K562 (cell line): Measurements from ENCODE around the gene FBLN2. TPM values are rescaled to one million over a fixed set of nuclear protein-coding genes. Genes with fewer than 3 reads are reported as not detected.

Experiments used
- ATAC-seq: fragments of 200-7000 bp; cut with Tn5 transposase; 3 replicates; pipeline ENCODE4 v1.9.1; 2020; ENCODE audit warnings: moderate library complexity
- BruUV-seq: library from RNA; stranded (reverse); fragments of 400-500 nt; replicated peaks from 2 replicates; lab custom pipeline; 2021; lab: Mats Ljungman, UMichigan
- CTCF ChIA-PET: fragments of 300-600 bp; formaldehyde crosslinking; extraction: SDS; loops from one replicate; lab custom pipeline; 2021; ENCODE audit warnings: low intra/inter-chr PET ratio; lab: Yijun Ruan, JAX
- POLR2A ChIA-PET: fragments of 300-600, 350-650 bp; sonication (Branson Sonifier 250); formaldehyde crosslinking; extraction: SDS; loops from one replicate; lab custom pipeline; 2021; ENCODE audit warnings: antibody characterized with exemption, inconsistent platforms; lab: Yijun Ruan, JAX
- DNase-seq, 4 experiments: peaks; one replicate each; pipeline versions ENCODE4 v3.0.0 to v3.0.0-alpha.2; 2011 to 2018; ENCODE audit warnings: low spot score in 3 of 4, mixed read lengths in 3 of 4; ENCODE audit errors: extremely low read depth in 1 of 4
- FAIRE-seq: peaks from 2 replicates; lab custom pipeline; 2011; peaks lifted over from hg19 to GRCh38; lab: Jason Lieb, UNC
- H2AFZ ChIP-seq: 2 replicates; pipeline ENCODE4 v1.6.0; 2011; ENCODE audit warnings: low read depth, low read length, control low read depth, inconsistent platforms
- H3K27ac ChIP-seq: fragments of 200-600 bp; 3 replicates; pipeline ENCODE4 v1.8.0; 2011; ENCODE audit warnings: low read depth, mild to moderate bottlenecking, control low read depth, inconsistent platforms, low read length, moderate library complexity, mixed read lengths; ENCODE audit errors: extremely low read depth
- H3K27me3 ChIP-seq, 2 experiments: fragments of 300-600 bp in 1 of 2; 2 replicates in 1 of 2; 3 replicates in 1 of 2; pipeline versions ENCODE4 v1.6.0 to v1.8.0; 2011; ENCODE audit warnings: inconsistent platforms in 2 of 2, low read length in 2 of 2, mild to moderate bottlenecking in 1 of 2, mixed read lengths in 1 of 2, moderate library complexity in 1 of 2; ENCODE audit not compliant: control insufficient read depth in 2 of 2, insufficient read depth in 2 of 2
- H3K36me3 ChIP-seq: fragments of 300-600 bp; 3 replicates; pipeline ENCODE4 v1.8.0; 2011; ENCODE audit warnings: mild to moderate bottlenecking, low read length, inconsistent platforms; ENCODE audit not compliant: control insufficient read depth, insufficient read depth
- H3K4me1 ChIP-seq, 2 experiments: fragments of 200-600 bp in 1 of 2; replicated peaks in 1 of 2; 2 replicates in 1 of 2; 3 replicates in 1 of 2; pipeline versions ENCODE4 v1.5.1 to v1.8.0; 2011; ENCODE audit warnings: inconsistent platforms in 2 of 2, low read length in 2 of 2, mild to moderate bottlenecking in 1 of 2, mixed read lengths in 1 of 2, moderate library complexity in 1 of 2; ENCODE audit not compliant: control insufficient read depth in 2 of 2, insufficient read depth in 2 of 2
- H3K4me2 ChIP-seq: 2 replicates; pipeline ENCODE4 v1.6.1; 2011; ENCODE audit warnings: low read length, control low read depth, inconsistent platforms, mixed read lengths; ENCODE audit not compliant: insufficient read depth
- H3K4me3 ChIP-seq: fragments of 200-600 bp; sonication (generic), shearing (Covaris generic); 2 replicates; pipeline ENCODE4 v1.5.1; 2016; ENCODE audit warnings: control low read depth, inconsistent platforms
- H3K79me2 ChIP-seq: fragments of 200-600 bp; 3 replicates; pipeline ENCODE4 v1.8.0; 2011; ENCODE audit warnings: low read length, inconsistent platforms; ENCODE audit not compliant: control insufficient read depth, insufficient read depth
- H3K9ac ChIP-seq, 2 experiments: 2 replicates each; pipeline versions ENCODE4 v1.6.0 to v1.6.1; 2011; ENCODE audit warnings: low read depth in 2 of 2, low read length in 2 of 2, control low read depth in 1 of 2, inconsistent platforms in 1 of 2, mild to moderate bottlenecking in 1 of 2, mixed read lengths in 1 of 2; ENCODE audit not compliant: insufficient read depth in 1 of 2
- H3K9me1 ChIP-seq: one replicate; pipeline ENCODE4 v1.6.0; 2011; ENCODE audit warnings: inconsistent platforms, mild to moderate bottlenecking, low read length, moderate library complexity; ENCODE audit not compliant: control insufficient read depth, insufficient read depth
- H3K9me3 ChIP-seq: replicated peaks from 2 replicates; pipeline ENCODE4 v1.5.1; 2011; ENCODE audit warnings: low read depth, low read length, inconsistent platforms; ENCODE audit not compliant: control insufficient read depth, insufficient read depth
- H4K20me1 ChIP-seq: replicated peaks from 2 replicates; pipeline ENCODE4 v1.6.1; 2011; ENCODE audit warnings: low read length, inconsistent platforms, mixed read lengths; ENCODE audit not compliant: control insufficient read depth, insufficient read depth
- FUS ChIP-seq: fragments of 200-400 bp; formaldehyde crosslinking; optimal IDR thresholded peaks from 2 replicates; pipeline ENCODE3; 2017; ENCODE audit warnings: low read depth, low read length
- HLTF ChIP-seq: fragments of 450-650 bp; IDR thresholded peaks from 2 replicates; pipeline ENCODE4 v1.6.1; 2016
- TRIM25 ChIP-seq: fragments of 450-650 bp; IDR thresholded peaks from 2 replicates; pipeline ENCODE4 v1.7.0; 2016; ENCODE audit warnings: borderline replicate concordance
- WGBS: fragments of 100-300 bp; shearing (Covaris generic); methylation state at CpG from one replicate; pipeline ENCODE4 v1.1.6; 2016; ENCODE audit warnings: low coverage, mixed read lengths; ENCODE audit not compliant: insufficient coverage; ENCODE audit errors: missing lambda C conversion rate; 5-methylcytosine and 5-hydroxymethylcytosine counted together
- in situ Hi-C: fragments of 300-500 bp; cut with MboI; formaldehyde crosslinking; loops from 4 replicates; pipeline ENCODE4 v1.15.0; 2018; ENCODE audit warnings: inconsistent platforms, mixed read lengths
- intact Hi-C: fragments of 100-400 bp; cut with micrococcal nuclease; formaldehyde crosslinking; loops from 2 replicates; pipeline ENCODE4 v1.14.2; 2022
- polyA plus RNA-seq, 8 experiments: library from polyadenylated mRNA; depleted of rRNA in 4 of 8; stranded (reverse) in 5 of 8; unstranded in 3 of 8; fragments of >200 nt; fragmentation: Nextera tagmentation in 2 of 8; fragmentation: Illumina TruSeq in 1 of 8; extraction: Ambion mirVana in 2 of 8; extraction: Trizol in 1 of 8; gene quantifications; 2 replicates each; pipeline versions ENCODE4 v1.2.1 to v1.2.3, GENCODE V29; 2011 to 2014; ENCODE audit warnings: inconsistent platforms in 1 of 8, missing spikeins in 1 of 8
- total RNA-seq, 7 experiments: library from RNA; depleted of rRNA in 6 of 7; stranded (reverse); fragments of >200 nt in 6 of 7; fragmentation: Illumina TruSeq in 2 of 7; extraction: Trizol in 2 of 7; gene quantifications; 2 replicates each; pipeline versions ENCODE4 v1.2.1 to v1.2.3, GENCODE V29; 2011 to 2021; ENCODE audit warnings: low replicate concordance in 1 of 7

The FBLN2 gene
- total and polyA plus RNA-seq, 9 of the 15 experiments (the other 6 are each of a cell fraction or from before 2014, with no cell fraction given): 0.03 to 0.10 (median 0.04) TPM; not detected in 6

GRCh38 chr3:13598926-13599886, 50.3 kb downstream of the FBLN2 start:
- Histone ChIP-seq H3K36me3 (no peaks in the 10 kb centered on the region), H3K4me1 (no peaks in the 10 kb centered on the region), H3K9me1 (no peaks in the 10 kb centered on the region), H3K79me2 (no peaks in the 10 kb centered on the region), H3K4me2 (no peak overlapping the region), H3K27me3 (peaks cover 24 to 52% of the 10 kb centered on the region in 2 experiments), H2AFZ (no peak overlapping the region), H3K4me3 (no peak overlapping the region), H3K27ac (no peak overlapping the region), H3K9me3 (no peaks in the 10 kb centered on the region), H4K20me1 (peaks cover 14% of the 10 kb centered on the region), H3K9ac (no peak overlapping the region)
- TF ChIP-seq FUS (no peak), TRIM25 (no peak), HLTF (no peak)
- no peak for ATAC-seq
- intact Hi-C loops: no loop called here
- DNase-seq: no peak
- BruUV-seq: no TSS peak
- POLR2A ChIA-PET: no interaction called here
- CTCF ChIA-PET: no interaction called here
- in situ Hi-C loops: no loop called here
- 0% methylated on average over 9 of the region's 10 CpGs for WGBS
- FAIRE-seq: no peak
